GM19324 (cell line): Measurements from ENCODE around the gene USP21.

Source experiments
- ATAC-seq: cut with Tn5 transposase; IDR thresholded peaks from one replicate; pipeline ENCODE4 v1.9.1; 2021; ENCODE audit warnings: mild to moderate bottlenecking, moderate library complexity; ENCODE audit not compliant: unreplicated experiment, low FRiP score

USP21 gene

DNA sequence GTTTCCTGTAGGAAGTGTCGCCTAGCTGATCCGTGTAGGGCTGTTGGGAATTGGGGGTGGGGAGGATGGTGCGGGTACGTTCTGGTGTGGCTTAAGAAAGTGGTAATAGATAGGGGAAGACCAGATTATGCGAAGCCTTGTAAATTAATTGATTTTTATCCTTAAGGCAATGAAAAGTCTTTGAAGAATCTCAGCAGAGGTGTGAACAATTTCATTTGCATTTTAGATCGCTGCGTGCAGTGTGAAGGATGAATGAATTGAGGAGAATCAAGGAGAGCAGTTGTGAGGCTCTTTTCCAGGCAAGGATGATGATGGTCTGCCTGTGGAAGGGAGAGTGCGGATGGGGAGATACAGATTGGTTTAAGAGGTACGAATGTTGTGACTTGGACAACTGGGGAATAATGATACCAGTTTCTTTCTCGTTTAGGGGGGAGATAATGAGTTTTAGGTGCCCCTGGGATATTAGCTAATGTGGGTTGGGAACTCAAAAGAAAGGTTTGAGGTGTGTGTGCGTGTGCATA is 26.0 kb upstream of the USP21 start:
- no peak for ATAC-seq

DNA sequence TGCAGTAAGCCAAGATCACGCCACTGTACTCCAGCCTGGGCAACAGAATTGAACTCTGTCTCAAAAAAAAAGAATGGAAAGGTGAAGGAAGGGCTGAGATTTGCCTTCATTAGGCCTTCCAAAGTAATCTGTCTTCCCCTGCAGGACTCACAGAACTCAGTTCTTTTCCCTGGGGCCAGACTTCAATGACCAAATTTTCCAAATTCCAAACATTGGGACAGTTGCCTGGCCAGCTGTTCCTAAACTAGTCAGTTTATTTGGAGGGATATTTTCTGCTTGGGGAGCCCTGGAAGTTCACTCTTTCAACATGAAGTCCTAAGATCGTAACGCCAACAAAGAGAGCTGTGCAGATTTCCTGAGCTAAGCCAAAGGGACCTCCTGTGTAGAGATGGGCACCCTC is 21.4 kb upstream of the USP21 start:
- no peak for ATAC-seq

DNA sequence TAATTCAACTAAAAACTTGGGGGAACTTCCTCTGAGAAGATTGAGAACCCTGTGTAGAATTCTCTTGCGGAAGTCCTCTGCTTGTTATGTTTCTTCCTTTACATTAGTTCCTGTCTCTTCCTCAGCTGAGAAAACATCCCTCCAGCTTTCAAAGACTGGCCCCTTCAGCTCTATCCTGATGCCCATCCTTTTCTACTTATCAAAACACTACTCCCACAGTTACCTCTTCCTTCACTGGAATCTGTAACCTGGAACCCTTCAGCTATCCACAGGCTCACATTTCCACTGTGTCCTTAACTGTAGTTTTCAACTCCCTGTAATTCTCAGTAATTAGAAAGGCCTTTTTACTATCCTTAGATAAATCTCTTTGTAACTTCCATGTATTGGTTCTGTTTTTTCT is 20.9 kb upstream of the USP21 start:
- no peak for ATAC-seq

DNA sequence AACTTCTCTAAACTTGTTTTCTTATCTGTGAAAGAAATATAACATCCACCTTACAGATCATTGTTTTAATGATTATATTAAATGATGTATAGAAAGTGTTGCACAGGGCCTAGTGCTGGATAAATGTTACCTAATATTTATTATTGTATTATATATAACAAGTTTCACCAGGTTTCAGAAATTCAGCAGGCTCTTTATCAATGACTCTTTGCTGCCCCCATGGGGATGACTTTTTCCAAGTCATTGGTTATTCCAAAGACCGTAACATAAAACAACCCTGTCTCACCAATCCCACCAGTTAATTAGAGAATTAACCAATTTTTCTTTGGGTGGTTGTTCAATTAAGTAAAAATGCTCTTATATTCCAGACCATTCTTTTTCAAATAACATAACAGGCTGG is 19.5 kb upstream of the USP21 start:
- no peak for ATAC-seq

DNA sequence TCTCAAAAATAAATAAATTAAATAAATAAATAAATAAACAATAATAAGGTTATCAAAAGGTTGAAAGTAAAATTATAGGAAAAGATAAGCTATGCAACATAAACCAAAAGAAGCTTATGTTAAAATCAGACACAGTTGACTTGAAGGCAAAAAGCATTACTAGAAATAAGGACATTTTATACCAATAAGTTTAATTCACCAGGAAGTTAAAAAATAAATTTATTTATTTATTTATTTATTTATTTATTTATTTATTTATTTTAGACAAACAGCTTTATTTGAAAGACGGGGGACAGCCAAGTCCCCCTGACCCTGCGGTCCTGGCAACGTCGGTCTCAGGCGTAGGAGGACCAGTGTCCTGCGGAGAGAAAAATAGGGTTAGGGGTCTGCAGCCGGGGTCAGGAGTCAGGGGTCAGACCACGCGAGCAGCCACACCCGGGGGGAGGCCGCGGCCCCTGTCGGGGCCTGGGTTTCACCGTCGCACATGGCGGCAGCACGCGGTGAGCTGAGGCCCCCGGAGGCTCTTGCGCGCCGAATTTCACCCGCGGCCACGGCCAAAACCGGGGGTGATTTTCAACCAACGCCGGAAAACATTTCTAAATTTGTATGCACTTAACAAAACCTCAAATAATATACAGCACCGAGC is 18.4 kb upstream of the USP21 start:
- no peak for ATAC-seq

DNA sequence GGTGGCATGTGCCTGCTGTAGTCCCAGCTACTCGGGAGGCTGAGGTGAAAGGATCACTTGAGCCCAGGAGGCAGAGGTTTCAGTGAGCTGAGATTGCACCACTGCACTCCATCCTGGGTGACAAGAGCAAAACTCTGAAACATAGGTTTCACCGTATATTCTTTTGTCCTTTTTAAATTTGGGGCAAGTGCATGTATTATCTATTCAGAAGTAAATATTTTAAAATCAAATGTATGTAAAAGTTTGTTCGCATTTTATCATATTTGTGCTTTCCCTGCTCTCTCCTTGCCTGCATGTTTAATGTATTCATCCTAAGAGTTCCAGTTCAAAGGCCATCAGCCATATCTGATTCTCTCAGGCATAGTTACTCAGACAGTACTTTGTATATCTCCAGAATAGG is 13.5 kb upstream of the USP21 start:
- no peak for ATAC-seq

DNA sequence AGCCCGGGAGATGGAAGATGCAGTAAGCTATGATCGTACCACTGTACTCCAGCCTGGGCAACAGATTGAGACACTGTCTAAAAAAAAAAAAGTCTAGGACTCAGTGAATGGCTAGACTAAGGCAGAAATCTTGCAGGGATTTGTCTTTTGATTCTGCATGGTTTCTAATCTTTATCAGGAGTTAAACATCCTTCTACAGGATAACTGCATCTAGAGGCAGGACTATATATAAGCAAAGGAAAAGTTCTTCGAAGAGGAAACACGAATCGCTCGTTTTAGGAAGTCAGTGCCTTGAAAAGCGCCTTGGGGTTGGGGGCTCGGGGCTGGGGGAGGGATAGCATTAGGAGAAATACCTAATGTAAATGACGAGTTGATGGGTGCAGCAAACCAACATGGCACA is 6.1 kb upstream of the USP21 start:
- no peak for ATAC-seq

DNA sequence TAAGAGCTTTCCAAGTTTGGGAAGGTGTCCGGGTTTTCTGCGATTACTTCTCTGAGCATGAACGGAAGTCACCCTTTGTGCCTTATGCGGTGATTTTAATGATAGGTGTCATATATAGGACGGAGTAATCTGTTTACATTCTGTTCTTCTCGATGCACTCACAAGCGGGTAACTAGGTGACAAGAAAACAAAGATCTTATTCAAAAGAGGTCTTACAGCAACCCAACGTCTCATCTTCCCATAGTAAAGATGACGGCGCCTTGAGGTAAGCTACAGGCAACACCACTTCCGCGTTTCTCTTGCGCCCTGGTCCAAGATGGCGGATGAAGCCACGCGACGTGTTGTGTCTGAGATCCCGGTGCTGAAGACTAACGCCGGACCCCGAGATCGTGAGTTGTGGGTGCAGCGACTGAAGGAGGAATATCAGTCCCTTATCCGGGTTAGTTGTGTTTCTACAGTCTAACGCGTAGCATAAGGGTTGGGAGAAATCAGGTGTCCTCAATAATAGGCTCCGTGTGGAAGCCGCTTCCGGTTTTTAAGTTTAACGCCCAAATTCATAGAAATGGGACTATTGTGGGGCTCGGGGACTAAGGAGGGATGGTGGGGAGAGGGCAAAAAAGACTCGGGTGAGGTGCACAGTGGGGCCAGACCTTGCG is 5.5 kb upstream of the USP21 start, which contains the start of gene UFC1:
Gene UFC1 (plus strand): TSS at position 297 of the 656 bp plus-strand sequence. CDS start 20 bp downstream, at position 317.
- ATAC-seq = peak; percentile 83

DNA sequence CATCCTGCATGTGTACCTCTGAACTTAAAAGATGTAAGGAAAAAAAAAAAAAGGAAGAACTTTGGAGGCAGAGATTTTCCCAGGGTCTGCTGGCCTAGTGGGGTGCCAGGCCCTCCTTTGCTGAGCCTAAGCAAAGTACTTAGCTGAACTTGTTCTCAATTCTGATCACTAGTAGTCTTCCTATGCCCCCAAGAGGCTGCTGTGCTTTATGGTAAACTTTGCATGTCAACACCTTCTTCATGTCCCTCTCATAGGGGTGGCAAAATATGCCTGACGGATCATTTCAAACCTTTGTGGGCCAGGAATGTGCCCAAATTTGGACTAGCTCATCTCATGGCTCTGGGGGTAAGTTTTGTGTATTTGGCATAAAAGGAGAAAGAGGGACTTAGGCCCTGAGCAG is 1.4 kb upstream of the USP21 start:
- ATAC-seq = no peak

DNA sequence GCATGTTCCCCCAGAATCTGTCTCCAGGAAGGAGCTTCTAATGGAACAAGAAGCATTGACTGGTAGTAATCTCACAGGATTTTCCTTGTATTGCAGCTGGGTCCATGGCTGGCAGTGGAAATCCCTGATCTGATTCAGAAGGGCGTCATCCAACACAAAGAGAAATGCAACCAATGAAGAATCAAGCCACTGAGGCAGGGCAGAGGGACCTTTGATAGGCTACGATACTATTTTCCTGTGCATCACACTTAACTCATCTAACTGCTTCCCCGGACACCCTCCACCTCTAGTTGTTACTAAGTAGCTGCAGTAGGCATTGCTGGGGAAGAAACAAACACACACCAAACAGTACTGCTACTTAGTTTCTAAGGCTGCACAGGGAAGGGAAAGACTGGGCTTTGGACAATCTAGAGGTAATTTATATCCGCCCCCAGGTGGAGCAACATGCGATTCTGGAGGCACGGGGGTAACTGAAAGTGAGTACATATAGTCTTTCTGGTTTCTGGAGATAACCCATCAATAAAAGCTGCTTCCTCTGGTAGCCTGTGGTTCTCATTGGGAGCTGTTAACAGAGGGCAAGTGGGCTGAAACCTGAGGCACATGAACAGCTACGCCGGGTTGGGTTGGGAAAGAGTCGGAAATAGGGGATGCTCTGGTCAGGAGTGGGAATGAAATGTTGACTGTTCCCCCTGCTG is 837 bp upstream of the USP21 start:
- no peak for ATAC-seq

DNA sequence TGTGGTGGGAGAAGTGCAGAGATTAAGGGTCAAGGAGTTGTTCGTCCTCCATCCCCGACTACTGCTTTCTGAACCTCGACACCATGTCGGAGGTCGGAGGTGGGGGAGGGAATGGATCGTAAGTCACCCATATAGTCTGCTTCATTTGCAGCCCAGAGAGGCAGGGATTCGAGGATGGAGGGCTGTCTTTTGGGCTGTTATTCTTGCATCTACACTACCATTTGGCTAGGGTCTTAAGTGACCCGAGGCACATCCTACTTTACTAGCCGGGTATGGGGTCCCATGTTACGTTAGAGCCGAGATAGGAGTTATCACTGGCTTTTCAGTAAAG is 578 bp downstream of the USP21 start:
- no peak for ATAC-seq

DNA sequence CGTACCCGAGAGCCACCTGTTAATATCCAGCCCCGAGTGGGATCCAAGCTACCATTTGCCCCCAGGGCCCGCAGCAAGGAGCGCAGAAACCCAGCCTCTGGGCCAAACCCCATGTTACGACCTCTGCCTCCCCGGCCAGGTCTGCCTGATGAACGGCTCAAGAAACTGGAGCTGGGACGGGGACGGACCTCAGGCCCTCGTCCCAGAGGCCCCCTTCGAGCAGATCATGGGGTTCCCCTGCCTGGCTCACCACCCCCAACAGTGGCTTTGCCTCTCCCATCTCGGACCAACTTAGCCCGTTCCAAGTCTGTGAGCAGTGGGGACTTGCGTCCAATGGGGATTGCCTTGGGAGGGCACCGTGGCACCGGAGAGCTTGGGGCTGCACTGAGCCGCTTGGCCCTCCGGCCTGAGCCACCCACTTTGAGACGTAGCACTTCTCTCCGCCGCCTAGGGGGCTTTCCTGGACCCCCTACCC is 1.4 kb downstream of the USP21 start:
- no peak for ATAC-seq

DNA sequence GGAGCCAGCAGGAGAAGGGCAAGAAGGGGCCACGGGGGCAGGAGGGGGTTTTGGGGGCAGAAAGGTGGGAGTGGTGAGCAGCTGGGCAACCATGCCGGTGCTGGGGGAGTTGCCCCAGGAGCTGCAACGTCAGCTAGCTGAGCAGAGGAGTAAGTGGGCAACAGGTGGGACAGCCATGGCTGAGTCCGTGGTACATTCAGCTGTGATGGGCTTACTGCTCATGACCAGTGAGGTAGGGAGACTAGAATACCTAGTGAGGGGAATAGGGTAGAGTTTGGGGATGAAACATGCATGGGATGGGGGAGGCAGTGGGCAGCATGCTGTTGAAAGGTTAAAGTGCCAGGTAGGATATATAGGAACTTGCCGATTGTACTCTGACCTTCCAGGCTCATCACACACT is 2.4 kb downstream of the USP21 start:
- ATAC-seq = no peak

DNA sequence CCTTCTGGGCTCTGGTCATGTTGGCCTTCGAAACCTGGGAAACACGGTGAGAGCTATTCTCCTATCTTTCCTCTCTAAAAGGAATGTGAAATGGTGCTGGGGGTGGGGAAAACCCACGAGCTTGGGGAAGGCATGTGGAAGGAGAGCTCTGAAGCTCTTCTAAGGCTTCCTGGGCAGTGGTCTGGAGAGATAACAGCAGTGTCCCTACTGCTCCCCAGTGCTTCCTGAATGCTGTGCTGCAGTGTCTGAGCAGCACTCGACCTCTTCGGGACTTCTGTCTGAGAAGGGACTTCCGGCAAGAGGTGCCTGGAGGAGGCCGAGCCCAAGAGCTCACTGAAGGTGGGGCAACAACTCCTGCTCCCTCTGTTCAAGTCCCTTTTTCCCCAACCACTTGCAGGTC is 2.8 kb downstream of the USP21 start:
- ATAC-seq = no peak

DNA sequence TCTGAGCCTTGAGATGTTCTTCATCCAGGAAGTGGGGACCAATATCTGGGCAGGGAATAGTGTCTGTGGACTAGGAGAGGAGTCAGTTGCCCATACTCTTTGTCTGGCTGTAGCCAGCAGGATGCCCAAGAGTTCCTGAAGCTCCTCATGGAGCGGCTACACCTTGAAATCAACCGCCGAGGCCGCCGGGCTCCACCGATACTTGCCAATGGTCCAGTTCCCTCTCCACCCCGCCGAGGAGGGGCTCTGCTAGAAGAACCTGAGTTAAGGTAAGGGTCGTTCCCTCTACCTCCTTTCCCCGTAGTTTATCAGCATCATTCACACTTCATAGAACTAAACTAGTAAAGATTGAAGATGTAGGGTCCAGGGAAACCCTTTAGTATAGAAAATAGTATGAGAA is 3.5 kb downstream of the USP21 start:
- no peak for ATAC-seq

DNA sequence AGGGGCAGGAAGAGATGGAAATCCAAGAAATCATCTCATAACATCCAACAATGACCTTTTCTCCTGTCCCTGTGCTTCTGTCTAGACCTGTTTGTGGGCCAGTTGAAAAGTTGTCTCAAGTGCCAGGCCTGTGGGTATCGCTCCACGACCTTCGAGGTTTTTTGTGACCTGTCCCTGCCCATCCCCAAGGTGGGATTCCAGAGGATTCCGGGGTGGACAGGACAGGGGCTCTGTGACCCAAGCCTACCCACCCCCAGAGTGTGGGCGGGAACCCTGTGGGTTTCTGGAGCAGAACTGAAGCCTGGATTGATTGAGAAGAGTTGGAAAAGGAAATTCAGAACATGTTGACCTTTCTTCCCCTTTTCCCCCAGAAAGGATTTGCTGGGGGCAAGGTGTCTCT is 4.5 kb downstream of the USP21 start:
- ATAC-seq = no peak

DNA sequence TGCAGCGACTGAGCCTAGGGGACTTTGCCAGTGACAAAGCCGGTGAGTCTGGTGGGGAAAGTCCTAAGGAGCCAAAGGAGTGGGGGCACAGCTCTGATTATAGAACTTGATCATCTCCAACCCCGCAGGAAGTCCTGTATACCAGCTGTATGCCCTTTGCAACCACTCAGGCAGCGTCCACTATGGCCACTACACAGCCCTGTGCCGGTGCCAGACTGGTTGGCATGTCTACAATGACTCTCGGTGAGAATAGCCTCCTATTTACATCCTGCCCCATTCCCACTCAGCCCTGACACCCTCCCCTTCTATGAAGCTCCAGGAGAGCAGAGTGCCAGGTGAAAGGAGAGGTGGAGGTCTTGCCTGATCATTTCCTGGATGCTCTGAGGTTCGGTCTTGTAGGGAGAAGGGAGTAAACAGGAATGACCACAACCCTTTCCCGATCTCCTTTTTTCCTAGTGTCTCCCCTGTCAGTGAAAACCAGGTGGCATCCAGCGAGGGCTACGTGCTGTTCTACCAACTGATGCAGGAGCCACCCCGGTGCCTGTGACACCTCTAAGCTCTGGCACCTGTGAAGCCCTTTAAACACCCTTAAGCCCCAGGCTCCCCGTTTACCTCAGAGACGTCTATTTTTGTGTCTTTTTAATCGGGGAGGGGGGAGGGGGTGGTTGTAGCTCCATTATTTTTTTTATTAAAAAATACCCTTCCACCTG is 5.8 kb downstream of the USP21 start:
- ATAC-seq = no peak

DNA sequence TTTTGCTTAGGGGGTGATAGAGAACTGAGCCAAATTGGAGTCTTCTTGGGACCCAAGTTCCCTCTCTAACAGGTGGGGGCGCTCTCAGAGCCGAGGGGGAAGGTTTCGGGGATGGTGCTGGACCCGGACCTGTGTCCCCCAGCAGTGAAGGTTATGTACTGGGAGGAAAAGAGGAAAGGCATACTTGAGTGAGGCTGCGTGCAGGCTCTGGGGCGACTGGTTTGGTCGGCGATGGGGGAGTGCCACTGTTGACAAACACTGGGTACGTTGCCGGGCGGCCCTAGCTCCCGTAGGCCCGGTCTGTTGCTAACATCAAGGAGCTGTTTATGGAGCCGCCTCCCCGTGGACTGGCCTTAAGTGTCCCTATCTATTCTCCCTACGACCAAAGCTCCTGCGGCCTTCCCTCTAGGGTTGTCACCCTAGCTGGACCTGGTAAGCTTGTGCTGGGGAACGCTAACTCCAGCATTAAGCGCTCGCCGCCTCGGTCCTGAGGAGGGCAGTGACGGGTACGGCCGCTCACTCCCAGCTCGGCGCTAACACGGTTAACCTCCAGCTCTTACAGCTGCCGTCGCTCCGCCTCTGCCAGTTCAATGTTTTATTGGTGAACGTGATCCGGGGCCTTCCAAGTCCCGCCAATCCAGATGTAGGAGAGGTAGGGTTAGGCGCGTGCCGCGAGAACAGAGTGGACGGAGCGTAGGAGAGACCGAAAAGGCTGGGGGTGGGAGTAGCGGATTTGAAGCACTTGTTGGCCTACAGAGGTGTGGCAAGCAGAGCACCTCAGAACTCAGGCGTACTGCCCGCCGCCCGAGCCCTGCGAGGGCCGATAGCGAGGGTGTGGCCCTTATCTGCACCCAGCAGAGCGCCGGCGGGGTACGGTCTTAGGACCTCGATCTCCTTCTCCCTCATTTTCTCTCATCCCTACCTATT is 6.7 kb downstream of the USP21 start, which contains the start of gene PPOX:
Gene PPOX (plus strand): TSS at position 685 of the 927 bp plus-strand sequence. CDS start 422 bp downstream, outside the sequence.
- ATAC-seq = peak; percentile 92

DNA sequence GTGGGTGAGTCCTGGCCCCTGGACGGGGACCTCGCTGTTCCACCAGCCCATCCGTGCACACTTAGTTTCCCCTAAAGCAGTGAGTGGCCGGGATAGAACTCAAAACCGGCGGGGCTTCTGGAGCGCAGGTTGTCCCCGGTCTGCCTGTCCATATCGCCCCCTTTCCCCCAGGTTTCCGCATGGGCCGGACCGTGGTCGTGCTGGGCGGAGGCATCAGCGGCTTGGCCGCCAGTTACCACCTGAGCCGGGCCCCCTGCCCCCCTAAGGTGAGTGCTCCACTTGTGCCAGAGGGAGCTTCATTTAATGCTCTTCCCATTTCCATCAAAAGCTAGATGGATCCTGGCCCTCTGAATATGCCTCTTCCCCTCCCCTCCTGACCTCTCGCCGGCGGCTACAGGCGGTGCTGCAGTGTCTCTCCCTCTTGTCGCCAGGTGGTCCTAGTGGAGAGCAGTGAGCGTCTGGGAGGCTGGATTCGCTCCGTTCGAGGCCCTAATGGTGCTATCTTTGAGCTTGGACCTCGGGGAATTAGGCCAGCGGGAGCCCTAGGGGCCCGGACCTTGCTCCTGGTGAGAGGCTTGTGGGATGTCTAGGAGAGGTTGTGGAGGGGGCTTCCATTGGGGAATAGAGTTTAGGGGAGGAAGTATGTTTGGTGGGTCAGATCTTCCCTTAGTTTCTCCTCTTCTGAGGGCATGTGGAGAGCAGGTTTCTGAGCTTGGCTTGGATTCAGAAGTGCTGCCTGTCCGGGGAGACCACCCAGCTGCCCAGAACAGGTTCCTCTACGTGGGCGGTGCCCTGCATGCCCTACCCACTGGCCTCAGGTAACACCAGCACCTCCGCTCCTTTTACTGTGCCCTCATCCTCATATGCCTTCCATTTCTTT is 7.6 kb downstream of the USP21 start:
- no peak for ATAC-seq
